ENCODE measurements around the gene MDN1. TPM values are rescaled to one million over a fixed set of nuclear protein-coding genes. Genes with fewer than 3 reads are reported as not detected.
"Not testable (repeated sequence)": the region's sequence is repeated elsewhere in the genome, so short reads cannot be mapped to it uniquely, and the experiment has no call there.

MDN1 gene
- total and polyA plus RNA-seq, 8 donors = 24.6 to 42.2 (median 39.7) TPM

DNA sequence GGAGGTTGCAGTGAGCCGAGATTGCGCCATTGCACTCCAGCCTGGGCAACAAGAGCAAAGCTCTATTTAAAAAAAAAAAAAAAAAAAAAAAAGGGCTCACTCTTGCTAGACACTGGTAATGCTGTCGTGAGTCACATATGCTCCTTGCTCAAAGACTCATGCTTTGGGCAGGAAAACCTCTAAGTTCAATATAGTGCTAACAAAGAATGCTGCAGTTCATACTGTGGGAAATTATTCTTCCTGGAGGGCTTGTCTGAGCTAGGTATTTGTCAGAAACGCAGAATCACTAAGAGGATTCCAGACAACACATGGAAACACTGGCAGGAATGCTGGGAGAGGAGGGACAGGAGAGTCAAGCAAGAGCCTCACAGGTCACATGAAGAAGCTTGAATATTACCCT is 178.8 kb downstream of the MDN1 start:
- intact Hi-C loops (cut with DNase I) = no loop called here
- H3K27ac ChIP-seq = no peak overlapping the region
- H3K4me1 ChIP-seq = peaks cover 4 to 21% of the 10 kb centered on the region in 2 donors
- DNase-seq (no peak), ATAC-seq (no peak)
- no peak overlapping the region for H3K4me3 ChIP-seq
- H3K27me3 ChIP-seq = no peaks in the 10 kb centered on the region
- H3K36me3 ChIP-seq = peaks cover 0 to 41% of the 10 kb centered on the region in 2 donors
- no peaks in the 10 kb centered on the region for H3K9me3 ChIP-seq
- TF ChIP-seq CTCF (IDR thresholded peaks at IDR 0.05) = no peak

GRCh38 chr6:89638320-89639195 is 181.0 kb downstream of the MDN1 start, which contains the start of gene LYRM2:
LYRM2 (minus strand) TSS chr6:89638747; CDS start chr6:89638716, 31 bp downstream.
- Histone ChIP-seq H3K4me1 (peaks cover 4 to 21% of the 10 kb centered on the region in 2 donors), H3K9me3 (no peaks in the 10 kb centered on the region), H3K4me3 (peak within 1 kb of the TSS; percentile 55 to 61), H3K36me3 (peaks cover 0 to 38% of the 10 kb centered on the region in 2 donors), H3K27me3 (no peaks in the 10 kb centered on the region), H3K27ac (peak within 1 kb of the TSS; percentile 85 to 88)
- peak; percentile 96 to 99 (median 97) for DNase-seq
- ATAC-seq = peak; percentile 99
- TF ChIP-seq CTCF (IDR thresholded peaks at IDR 0.05) = no peak
- intact Hi-C loops (cut with DNase I) = no loop called here

DNA sequence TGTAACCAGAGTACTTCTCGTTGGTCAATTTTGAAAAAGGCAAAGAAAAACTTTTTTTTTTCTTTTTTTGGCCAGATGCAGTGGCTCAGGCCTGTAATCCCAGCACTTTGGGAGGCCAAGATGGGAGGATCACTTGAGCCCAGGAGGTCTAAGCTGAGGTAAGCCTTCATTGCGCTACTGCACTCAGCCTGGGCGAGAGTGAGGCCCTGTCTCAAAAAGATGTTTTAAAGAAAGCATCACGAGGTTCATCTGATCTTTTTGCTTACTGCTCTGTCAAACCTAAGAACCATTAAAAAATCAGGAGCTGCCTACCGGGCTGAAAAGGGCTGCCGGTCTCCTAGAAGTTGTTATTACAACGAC is 181.7 kb downstream of the MDN1 start:
- Histone ChIP-seq H3K4me1 (peaks cover 4 to 21% of the 10 kb centered on the region in 2 donors), H3K4me3 (peak overlapping the region; percentile 55 to 61), H3K9me3 (no peaks in the 10 kb centered on the region), H3K27ac (peak overlapping the region; percentile 85 to 88), H3K36me3 (peaks cover 0 to 32% of the 10 kb centered on the region in 2 donors), H3K27me3 (no peaks in the 10 kb centered on the region)
- ATAC-seq (peak; percentile 19), DNase-seq (no peak)
- TF ChIP-seq CTCF (IDR thresholded peaks at IDR 0.05) = no peak
- intact Hi-C loops (cut with DNase I) = no loop called here

GRCh38 chr6:89636412-89636811 is 183.2 kb downstream of the MDN1 start:
- ATAC-seq; intact Hi-C loops (cut with DNase I); H3K4me3 ChIP-seq; DNase-seq; H3K27ac ChIP-seq; H3K9me3 ChIP-seq; H3K27me3 ChIP-seq: not testable (repeated sequence)
- Histone ChIP-seq H3K36me3 (peaks cover 0 to 24% of the 10 kb centered on the region in 2 donors), H3K4me1 (peaks cover 4 to 21% of the 10 kb centered on the region in 2 donors)

- DNase-seq (no peak), ATAC-seq (no peak)
- H3K36me3 ChIP-seq = peaks cover 0 to 27% of the 10 kb centered on the region in 2 donors
- no peak overlapping the region for H3K27ac ChIP-seq
- intact Hi-C loops (cut with DNase I) = no loop called here
- H3K4me3 ChIP-seq = no peak overlapping the region
- no peak for TF ChIP-seq CTCF (IDR thresholded peaks at IDR 0.05)
- no peaks in the 10 kb centered on the region for H3K27me3 ChIP-seq
- no peaks in the 10 kb centered on the region for H3K9me3 ChIP-seq
- H3K4me1 ChIP-seq = no peaks in the 10 kb centered on the region
Observed at GRCh38 chr6:89630488-89630887, 189.1 kb downstream of the MDN1 start.
